GM12872 (cell line): ENCODE results near the gene IGF2.

Experiments used
- CTCF ChIP-seq: IDR thresholded peaks from 3 replicates; pipeline ENCODE4 v1.5.1; 2011; ENCODE audit warnings: low read depth, mild to moderate bottlenecking, low read length, moderate library complexity; ENCODE audit not compliant: insufficient read depth

IGF2 gene

GRCh38 chr11:2173761-2174160 is 34.6 kb upstream of the IGF2 start:
- TF ChIP-seq CTCF, result no peak

- peak; percentile 57 for TF ChIP-seq CTCF
These were observed 34.0 kb upstream of the IGF2 start for GRCh38 chr11:2173150-2173693.

- no peak for TF ChIP-seq CTCF
These were observed 33.5 kb upstream of the IGF2 start for GRCh38 chr11:2172676-2173075.

- TF ChIP-seq CTCF, result no peak
These were observed 32.4 kb upstream of the IGF2 start, which contains the start of gene TH for GRCh38 chr11:2171591-2172003. TSS of gene TH (minus strand) at chr11:2171815. CDS start at chr11:2171786, 29 bp downstream.

GRCh38 chr11:2169626-2170570 is 30.7 kb upstream of the IGF2 start:
- no peak for TF ChIP-seq CTCF

GRCh38 chr11:2169005-2169378 is 29.8 kb upstream of the IGF2 start:
- TF ChIP-seq CTCF, result no peak

GRCh38 chr11:2168286-2169004 is 29.3 kb upstream of the IGF2 start:
- no peak for TF ChIP-seq CTCF
